OCI-LY7 (cell line): ENCODE data around the gene CHST11.

ENCODE experiments used
- EZH2phosphoT487 ChIP-seq: fragments of 200-600 bp; sonication (generic); IDR thresholded peaks from 2 replicates; pipeline ENCODE4 v1.6.1; 2018; ENCODE audit warnings: low read depth, borderline replicate concordance, mild to moderate bottlenecking, mixed run types, antibody characterized with exemption, low read length, moderate library complexity, mixed read lengths
- TF ChIP-seq, protein P1 (sequence below): fragments of 200-600 bp; sonication (generic); conservative IDR thresholded peaks from 2 replicates; pipeline ENCODE4 v1.5.1; 2014; ENCODE audit warnings: mild to moderate bottlenecking, antibody characterized with exemption, low read length, moderate library complexity, mixed read lengths

DNA sequence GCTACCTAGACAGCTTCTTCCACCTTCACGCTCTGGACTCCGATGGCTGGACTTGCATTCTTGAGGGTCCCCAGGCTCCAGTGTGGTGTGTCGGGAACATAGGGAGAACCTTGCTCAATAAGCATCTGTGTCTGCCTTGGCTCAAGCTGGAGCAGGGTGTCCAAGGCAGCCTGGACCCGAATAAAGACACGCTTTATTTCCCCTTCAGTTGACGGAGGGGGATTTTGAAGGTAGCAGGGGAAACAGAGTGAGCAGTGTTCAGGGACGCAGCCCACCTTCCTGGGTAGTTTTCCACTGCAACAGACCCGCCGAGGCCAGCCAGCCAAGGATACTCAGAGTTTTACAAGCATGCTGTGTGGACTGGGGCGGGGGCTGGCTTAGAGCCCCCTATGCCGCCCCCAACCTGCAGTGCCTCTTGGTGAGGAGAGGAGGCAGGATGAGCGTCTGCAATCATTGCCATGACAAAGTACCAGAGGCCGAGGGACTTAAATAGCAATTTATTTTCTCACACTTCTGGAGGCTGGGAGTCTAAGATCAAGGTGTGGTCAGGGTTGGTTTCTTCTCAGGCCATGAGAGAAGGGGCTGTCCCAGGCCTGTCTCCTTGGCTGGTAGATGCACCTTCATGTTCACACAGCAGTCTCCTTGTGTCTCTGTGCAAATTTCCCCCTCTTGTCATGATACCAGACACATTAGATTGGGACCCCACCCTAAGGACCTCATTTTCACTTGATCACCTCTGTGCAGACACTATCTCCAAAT lies 201.2 kb downstream of the CHST11 start:
- TF ChIP-seq, protein P1, sequence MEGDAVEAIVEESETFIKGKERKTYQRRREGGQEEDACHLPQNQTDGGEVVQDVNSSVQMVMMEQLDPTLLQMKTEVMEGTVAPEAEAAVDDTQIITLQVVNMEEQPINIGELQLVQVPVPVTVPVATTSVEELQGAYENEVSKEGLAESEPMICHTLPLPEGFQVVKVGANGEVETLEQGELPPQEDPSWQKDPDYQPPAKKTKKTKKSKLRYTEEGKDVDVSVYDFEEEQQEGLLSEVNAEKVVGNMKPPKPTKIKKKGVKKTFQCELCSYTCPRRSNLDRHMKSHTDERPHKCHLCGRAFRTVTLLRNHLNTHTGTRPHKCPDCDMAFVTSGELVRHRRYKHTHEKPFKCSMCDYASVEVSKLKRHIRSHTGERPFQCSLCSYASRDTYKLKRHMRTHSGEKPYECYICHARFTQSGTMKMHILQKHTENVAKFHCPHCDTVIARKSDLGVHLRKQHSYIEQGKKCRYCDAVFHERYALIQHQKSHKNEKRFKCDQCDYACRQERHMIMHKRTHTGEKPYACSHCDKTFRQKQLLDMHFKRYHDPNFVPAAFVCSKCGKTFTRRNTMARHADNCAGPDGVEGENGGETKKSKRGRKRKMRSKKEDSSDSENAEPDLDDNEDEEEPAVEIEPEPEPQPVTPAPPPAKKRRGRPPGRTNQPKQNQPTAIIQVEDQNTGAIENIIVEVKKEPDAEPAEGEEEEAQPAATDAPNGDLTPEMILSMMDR = no peak
- no peak for TF ChIP-seq EZH2phosphoT487
